MCF 10A (cell line): ENCODE results near the gene HNRNPH2. TPM values are rescaled to one million over a fixed set of nuclear protein-coding genes. Genes with fewer than 3 reads are reported as not detected.

Source experiments
- BruUV-seq: library from RNA; stranded (reverse); fragments of 400-500 nt; replicated peaks from 2 replicates; lab custom pipeline; 2021; lab: Mats Ljungman, UMichigan
- CTCF ChIA-PET: fragments of 300-600 bp; sonication (Branson Sonifier 250); formaldehyde crosslinking; extraction: SDS; loops from one replicate; lab custom pipeline; 2021; ENCODE audit warnings: antibody characterized with exemption, inconsistent platforms; lab: Yijun Ruan, JAX
- POLR2A ChIA-PET: fragments of 300-600, 350-650 bp; sonication (Branson Sonifier 250); formaldehyde crosslinking; extraction: SDS; loops from one replicate; lab custom pipeline; 2020; ENCODE audit warnings: antibody characterized with exemption, inconsistent platforms; lab: Yijun Ruan, JAX
- DNase-seq: peaks from one replicate; pipeline ENCODE4 v3.0.0-alpha.2; 2018; ENCODE audit not compliant: unreplicated experiment
- H3K27ac Mint-ChIP-seq: one replicate; pipeline ENCODE4 v1.8.0; 2022; ENCODE audit warnings: mild to moderate bottlenecking, low read depth, mixed read lengths; ENCODE audit not compliant: unreplicated experiment
- H3K27me3 Mint-ChIP-seq: one replicate; pipeline ENCODE4 v1.8.0; 2022; ENCODE audit warnings: mixed read lengths; ENCODE audit not compliant: insufficient read depth, unreplicated experiment
- H3K36me3 Mint-ChIP-seq: one replicate; pipeline ENCODE4 v1.8.0; 2022; ENCODE audit warnings: mild to moderate bottlenecking, moderate library complexity, mixed read lengths; ENCODE audit not compliant: insufficient read depth, unreplicated experiment
- H3K4me1 Mint-ChIP-seq: one replicate; pipeline ENCODE4 v1.8.0; 2022; ENCODE audit warnings: mixed read lengths; ENCODE audit not compliant: insufficient read depth, unreplicated experiment
- H3K4me3 Mint-ChIP-seq: one replicate; pipeline ENCODE4 v1.8.0; 2022; ENCODE audit warnings: mild to moderate bottlenecking, moderate library complexity, mixed read lengths; ENCODE audit not compliant: unreplicated experiment
- H3K9me3 Mint-ChIP-seq: one replicate; pipeline ENCODE4 v1.8.0; 2022; ENCODE audit warnings: mixed read lengths; ENCODE audit not compliant: unreplicated experiment
- CTCF ChIP-seq: fragments of 200-600 bp; IDR thresholded peaks from one replicate; pipeline ENCODE4 v1.8.0; 2022; ENCODE audit warnings: antibody characterized with exemption, mild to moderate bottlenecking; ENCODE audit not compliant: unreplicated experiment
- intact Hi-C: fragments of 100-400 bp; cut with micrococcal nuclease; formaldehyde crosslinking; loops from 2 replicates; pipeline ENCODE4 v1.14.1; 2022
- total RNA-seq: library from RNA; stranded (reverse); gene quantifications from 2 replicates; pipeline ENCODE4 v1.2.3, GENCODE V29; 2022

The HNRNPH2 gene
- total RNA-seq, 1 experiment from 2014 or later, result 35.5 TPM

GRCh38 chrX:101390664-101391525, 17.1 kb upstream of the HNRNPH2 start, which contains the start of gene RPL36A:
Gene RPL36A (plus strand): TSS chrX:101391011. CDS start chrX:101391044, 33 bp downstream.
- Mint-ChIP-seq H3K4me1 (no peaks in the 10 kb centered on the region), H3K9me3 (no peaks in the 10 kb centered on the region), H3K36me3 (peaks cover 50% of the 10 kb centered on the region), H3K27ac (peak within 1 kb of the TSS; percentile 90), H3K27me3 (peaks cover 22% of the 10 kb centered on the region), H3K4me3 (peak within 1 kb of the TSS; percentile 85)
- DNase-seq, result peak; percentile 87
- peak; percentile 40 for TF ChIP-seq CTCF
- ChIA-PET CTCF (interaction anchor here (0.8 to 2.0 kb wide), 7 partner anchors 9 to 64 kb away, joined by 3 to 12 read pairs (median 4); partner anchors contain the start of gene TIMM8A), POLR2A (interaction anchor here (0.5 to 3.4 kb wide), 13 partner anchors 8 to 298 kb away, joined by 3 to 54 read pairs (median 6); partner anchors contain the start of genes GLA, HNRNPH2 and TIMM8A)
- TSS peak; percentile 69 for BruUV-seq
- intact Hi-C loops, result no loop called here

DNA sequence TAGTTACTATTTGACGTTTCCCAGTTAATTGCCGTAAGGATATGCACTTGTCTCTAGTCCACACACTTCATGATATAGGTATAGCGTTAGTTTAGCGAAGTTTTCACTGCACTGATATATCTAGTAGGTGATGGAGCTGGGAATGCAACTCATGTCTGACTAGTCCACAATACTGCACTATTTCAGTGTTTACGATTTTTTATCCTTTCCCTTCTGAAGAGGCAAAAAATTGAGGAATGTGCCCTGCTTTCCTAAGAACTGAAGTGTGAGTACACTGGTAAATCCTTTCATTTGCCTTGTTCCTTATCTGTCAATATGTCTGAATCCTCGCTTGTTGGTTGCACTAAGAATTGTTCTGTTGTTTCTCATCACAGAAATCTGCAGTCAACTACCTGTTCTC, 16.2 kb upstream of the HNRNPH2 start:
- no peak for TF ChIP-seq CTCF
- no TSS peak for BruUV-seq
- peak overlapping the region; percentile 85 for H3K4me3 Mint-ChIP-seq
- ChIA-PET CTCF (interaction anchor here (0.5 to 1.6 kb wide), 3 partner anchors 10 to 245 kb away, joined by 3 to 12 read pairs (median 5); no protein-coding TSS in a partner anchor), POLR2A (interaction anchor here (0.7 to 3.4 kb wide), 5 partner anchors 8 to 44 kb away, joined by 4 to 54 read pairs (median 10); partner anchors contain the start of genes GLA, HNRNPH2 and TIMM8A)
- H3K27me3 Mint-ChIP-seq, result peaks cover 13% of the 10 kb centered on the region
- H3K4me1 Mint-ChIP-seq, result no peaks in the 10 kb centered on the region
- peak overlapping the region; percentile 90 for H3K27ac Mint-ChIP-seq
- no peak for DNase-seq
- intact Hi-C loops, result no loop called here
- H3K9me3 Mint-ChIP-seq, result no peaks in the 10 kb centered on the region
- H3K36me3 Mint-ChIP-seq, result peaks cover 59% of the 10 kb centered on the region

DNA sequence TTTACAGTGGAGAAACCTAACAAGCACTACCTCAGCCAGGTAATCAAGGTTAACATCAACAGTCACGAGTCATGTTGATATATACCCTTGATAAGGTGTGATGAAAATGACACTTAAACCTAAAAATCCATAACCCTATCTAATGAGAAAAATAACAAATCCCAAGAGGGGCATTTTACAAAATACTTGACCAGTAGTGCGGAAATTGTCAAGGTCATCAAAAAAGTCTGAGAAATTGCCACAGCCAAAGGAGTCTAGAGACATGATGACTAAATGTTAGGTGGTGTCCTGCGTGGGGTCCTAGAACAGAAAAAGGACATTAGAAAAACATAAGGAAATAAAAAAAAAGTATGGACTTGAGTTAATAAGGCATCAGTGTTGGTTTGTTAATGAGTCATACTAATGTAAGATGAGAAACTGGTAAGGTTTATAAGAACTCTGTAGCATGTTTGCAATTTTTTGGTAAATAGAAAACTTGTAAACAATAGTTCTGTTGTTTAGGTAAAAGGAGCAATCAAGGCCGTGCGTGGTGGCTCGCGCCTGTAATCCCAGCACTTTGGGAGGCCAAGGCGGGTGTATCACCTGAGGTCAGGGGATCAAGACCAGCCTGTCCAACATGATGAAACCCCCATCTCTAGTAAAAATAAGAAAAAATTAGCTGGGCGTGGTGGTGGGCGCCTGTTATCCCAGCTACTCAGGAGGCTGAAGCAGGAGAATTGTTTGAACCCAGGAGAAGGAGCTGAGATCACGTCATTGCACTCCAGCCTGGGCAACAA, 14.3 kb upstream of the HNRNPH2 start:
- BruUV-seq, result no TSS peak
- POLR2A ChIA-PET, result interaction anchor here (0.6 to 0.9 kb wide), 2 partner anchors 32 to 33 kb away, joined by 3 to 4 read pairs; no protein-coding TSS in a partner anchor
- H3K4me1 Mint-ChIP-seq, result no peaks in the 10 kb centered on the region

More for the DNA sequence above, 14.3 kb upstream of the HNRNPH2 start:
- intact Hi-C loops, result no loop called here
- CTCF ChIA-PET, result interaction anchor here (0.5 kb wide), 1 partner anchor 404 kb away, joined by 3 read pairs; no protein-coding TSS in a partner anchor
- H3K4me3 Mint-ChIP-seq, result no peak overlapping the region
- H3K36me3 Mint-ChIP-seq, result peaks cover 65% of the 10 kb centered on the region
- DNase-seq, result no peak
- H3K27me3 Mint-ChIP-seq, result peaks cover 13% of the 10 kb centered on the region
- no peak overlapping the region for H3K27ac Mint-ChIP-seq
- H3K9me3 Mint-ChIP-seq, result no peaks in the 10 kb centered on the region
- TF ChIP-seq CTCF, result no peak
